H1 (cell line): Measurements from ENCODE around the gene GCK. TPM values are rescaled to one million over a fixed set of nuclear protein-coding genes. Genes with fewer than 3 reads are reported as not detected.

ENCODE experiments used
- CTCF ChIA-PET: fragments of 300-600 bp; sonication (Branson Sonifier 250); formaldehyde crosslinking; loops from one replicate; lab custom pipeline; 2021; ENCODE audit not compliant: partially characterized antibody; lab: Charles Lee
- POLR2A ChIA-PET: fragments of 300-600 bp; sonication (Branson Sonifier 250); formaldehyde crosslinking; loops from one replicate; lab custom pipeline; 2021; ENCODE audit warnings: inconsistent platforms; ENCODE audit not compliant: partially characterized antibody; lab: Charles Lee
- DNase-seq, 2 experiments: peaks; one replicate each; pipeline versions ENCODE4 v3.0.0 to v3.0.0-alpha.2; 2010 to 2022; ENCODE audit warnings: low spot score in 2 of 2, low read depth in 1 of 2, mixed read lengths in 1 of 2
- FAIRE-seq: peaks from 2 replicates; lab custom pipeline; 2011; peaks lifted over from hg19 to GRCh38; lab: Jason Lieb, UNC
- H2AFZ ChIP-seq: 2 replicates; pipeline ENCODE4 v1.8.1; 2012; ENCODE audit warnings: low read length, inconsistent platforms
- H2AK5ac ChIP-seq: 2 replicates; pipeline ENCODE4 v1.6.1; 2013; ENCODE audit warnings: low read depth, low read length
- H2BK120ac ChIP-seq: replicated peaks from 2 replicates; pipeline ENCODE3; 2013; ENCODE audit warnings: low read depth, low read length, inconsistent platforms
- H2BK12ac ChIP-seq: 2 replicates; pipeline ENCODE4 v1.6.1; 2013; ENCODE audit warnings: low read depth, low read length
- H2BK15ac ChIP-seq: 2 replicates; pipeline ENCODE4 v1.6.1; 2013; ENCODE audit warnings: low read length
- H2BK20ac ChIP-seq: 2 replicates; pipeline ENCODE4 v1.6.1; 2013; ENCODE audit warnings: low read length
- H2BK5ac ChIP-seq: 2 replicates; pipeline ENCODE4 v1.6.1; 2013; ENCODE audit warnings: low read depth, low read length
- H3K14ac ChIP-seq: 2 replicates; pipeline ENCODE4 v1.6.1; 2013; ENCODE audit warnings: inconsistent platforms; ENCODE audit not compliant: insufficient read length
- H3K18ac ChIP-seq: 2 replicates; pipeline ENCODE4 v1.6.1; 2013; ENCODE audit warnings: low read length; ENCODE audit errors: extremely low read depth
- H3K23ac ChIP-seq: 2 replicates; pipeline ENCODE4 v1.6.1; 2013; ENCODE audit warnings: inconsistent platforms; ENCODE audit not compliant: insufficient read length
- H3K23me2 ChIP-seq: 2 replicates; pipeline ENCODE4 v1.6.1; 2013; ENCODE audit warnings: low read depth, low read length
- H3K27ac ChIP-seq: 2 replicates; pipeline ENCODE4 v1.6.1; 2011; ENCODE audit warnings: low read depth, low read length, inconsistent platforms
- H3K27me3 ChIP-seq, 4 experiments: replicated peaks in 1 of 4; 1 replicate in 1 of 4; 2 replicates in 3 of 4; pipeline versions ENCODE4 v1.6.1 to v1.8.1; 2011 to 2013; ENCODE audit warnings: low read length in 3 of 4, mild to moderate bottlenecking in 3 of 4, inconsistent platforms in 2 of 4, mixed read lengths in 2 of 4, moderate library complexity in 1 of 4; ENCODE audit not compliant: control insufficient read depth in 3 of 4, insufficient read depth in 3 of 4; ENCODE audit errors: extremely low read depth in 1 of 4
- H3K36me3 ChIP-seq, 4 experiments: 2 replicates each; pipeline versions ENCODE4 v1.6.1 to v1.8.1; 2011 to 2013; ENCODE audit warnings: mild to moderate bottlenecking in 4 of 4, low read length in 3 of 4, moderate library complexity in 2 of 4, control low read depth in 1 of 4, inconsistent platforms in 1 of 4; ENCODE audit not compliant: insufficient read depth in 4 of 4, control insufficient read depth in 2 of 4
- H3K4ac ChIP-seq: replicated peaks from 2 replicates; pipeline ENCODE3; 2013; ENCODE audit warnings: low read length, low read depth, mixed read lengths, inconsistent platforms; ENCODE audit not compliant: insufficient read length
- H3K4me1 ChIP-seq, 4 experiments: replicated peaks in 1 of 4; 1 replicate in 1 of 4; 2 replicates in 3 of 4; pipeline versions ENCODE4 v1.6.1 to v1.8.1; 2011 to 2013; ENCODE audit warnings: low read length in 3 of 4, inconsistent platforms in 2 of 4, mixed read lengths in 1 of 4; ENCODE audit not compliant: insufficient read depth in 4 of 4, control insufficient read depth in 3 of 4
- H3K4me2 ChIP-seq, 2 experiments: 2 replicates each; pipeline versions ENCODE4 v1.6.1 to v1.8.1; 2011 to 2013; ENCODE audit warnings: low read depth in 2 of 2, low read length in 2 of 2, control low read depth in 1 of 2, inconsistent platforms in 1 of 2, mild to moderate bottlenecking in 1 of 2; ENCODE audit not compliant: insufficient read depth in 1 of 2
- H3K4me3 ChIP-seq, 4 experiments: fragments of 200-600, 300-600 bp in 1 of 4; sonication (generic), shearing (Covaris generic), sonication (Bioruptor Twin) in 1 of 4; 2 replicates each; pipeline versions ENCODE4 v1.5.1 to v1.8.1; 2011 to 2016; ENCODE audit warnings: low read length in 4 of 4, low read depth in 3 of 4, control low read depth in 2 of 4, inconsistent platforms in 2 of 4, mild to moderate bottlenecking in 2 of 4, mixed read lengths in 1 of 4, moderate library complexity in 1 of 4; ENCODE audit not compliant: insufficient read depth in 2 of 4; ENCODE audit errors: extremely low read depth in 1 of 4
- H3K56ac ChIP-seq: replicated peaks from 2 replicates; pipeline ENCODE3; 2013; ENCODE audit warnings: low read depth, mild to moderate bottlenecking, mixed read lengths, low read length, inconsistent platforms; ENCODE audit not compliant: insufficient read length
- H3K79me1 ChIP-seq: 2 replicates; pipeline ENCODE4 v1.6.1; 2013; ENCODE audit warnings: low read depth, low read length, control low read depth
- H3K79me2 ChIP-seq, 2 experiments: 2 replicates each; pipeline versions ENCODE4 v1.6.1 to v1.8.1; 2012 to 2013; ENCODE audit warnings: low read length in 2 of 2, mild to moderate bottlenecking in 2 of 2, inconsistent platforms in 1 of 2; ENCODE audit not compliant: insufficient read depth in 2 of 2, control insufficient read depth in 1 of 2
- H3K9ac ChIP-seq, 4 experiments: replicated peaks in 1 of 4; 1 replicate in 1 of 4; 2 replicates in 3 of 4; pipeline versions ENCODE4 v1.6.1 to v1.8.1; 2011 to 2013; ENCODE audit warnings: low read depth in 3 of 4, low read length in 3 of 4, control low read depth in 2 of 4, mild to moderate bottlenecking in 2 of 4, moderate library complexity in 2 of 4, inconsistent platforms in 1 of 4; ENCODE audit errors: extremely low read depth in 1 of 4
- H3K9me3 ChIP-seq, 2 experiments: 2 replicates each; pipeline versions ENCODE4 v1.6.1 to v1.8.1; 2012 to 2013; ENCODE audit warnings: mild to moderate bottlenecking in 2 of 2, moderate library complexity in 2 of 2, control low read depth in 1 of 2, inconsistent platforms in 1 of 2, low read depth in 1 of 2, low read length in 1 of 2, mixed read lengths in 1 of 2; ENCODE audit not compliant: insufficient read depth in 2 of 2
- H4K20me1 ChIP-seq, 2 experiments: replicated peaks in 1 of 2; 2 replicates each; pipeline versions ENCODE3 to v1.8.1; 2011 to 2013; ENCODE audit warnings: inconsistent platforms in 2 of 2, low read length in 2 of 2, mild to moderate bottlenecking in 1 of 2; ENCODE audit not compliant: insufficient read depth in 2 of 2, control insufficient read depth in 1 of 2
- H4K5ac ChIP-seq: 2 replicates; pipeline ENCODE4 v1.6.1; 2013; ENCODE audit warnings: low read length, low read depth, mixed read lengths, inconsistent platforms; ENCODE audit not compliant: insufficient read length
- H4K8ac ChIP-seq: 2 replicates; pipeline ENCODE4 v1.8.0; 2013; ENCODE audit warnings: mild to moderate bottlenecking, moderate library complexity, low read length, inconsistent platforms; ENCODE audit not compliant: insufficient read depth; ENCODE audit errors: extremely low read depth
- H4K91ac ChIP-seq: replicated peaks from 2 replicates; pipeline ENCODE3; 2013; ENCODE audit warnings: low read length, mixed read lengths, inconsistent platforms; ENCODE audit not compliant: insufficient read length
- HDAC2 ChIP-seq, 2 experiments: fragments of 300-600 bp in 1 of 2; sonication (generic) in 1 of 2; IDR thresholded peaks; 2 replicates each; pipeline ENCODE4 v1.6.1; 2011 to 2012; ENCODE audit warnings: low read depth in 2 of 2, low read length in 2 of 2, mild to moderate bottlenecking in 2 of 2, moderate library complexity in 2 of 2, borderline replicate concordance in 1 of 2, inconsistent platforms in 1 of 2
- HDAC6 ChIP-seq: IDR thresholded peaks from one replicate; pipeline ENCODE4 v1.7.1; 2012; ENCODE audit warnings: low read depth, mild to moderate bottlenecking, inconsistent platforms, low read length, moderate library complexity
- KDM5A ChIP-seq: fragments of 200-600 bp; IDR thresholded peaks from 2 replicates; pipeline ENCODE4 v1.7.1; 2012; ENCODE audit warnings: mild to moderate bottlenecking, low read length, inconsistent platforms, mixed read lengths
- MAFK ChIP-seq: IDR thresholded peaks from 2 replicates; pipeline ENCODE4 v1.6.1; 2012; ENCODE audit warnings: low read depth, mild to moderate bottlenecking, improper control_type of control experiment, low read length
- RXRA ChIP-seq: IDR thresholded peaks from 2 replicates; pipeline ENCODE4 v1.6.1; 2011; ENCODE audit warnings: low read depth, mild to moderate bottlenecking, low read length, moderate library complexity; ENCODE audit not compliant: insufficient read depth
- SP2 ChIP-seq: IDR thresholded peaks from 2 replicates; pipeline ENCODE4 v1.6.1; 2012; ENCODE audit warnings: mild to moderate bottlenecking, low read length, inconsistent platforms
- TAF1 ChIP-seq: IDR thresholded peaks from 2 replicates; pipeline ENCODE4 v1.6.1; 2011; ENCODE audit warnings: mild to moderate bottlenecking, low read depth, low read length
- TCF12 ChIP-seq: IDR thresholded peaks from 2 replicates; pipeline ENCODE4 v1.6.1; 2011; ENCODE audit warnings: low read depth, mild to moderate bottlenecking, low read length
- ZNF274 ChIP-seq: IDR thresholded peaks from 2 replicates; pipeline ENCODE4 v1.7.0; 2012; ENCODE audit warnings: low read length, borderline replicate concordance; ENCODE audit errors: extremely low read depth
- WGBS, 2 experiments: shearing (Covaris generic) in 1 of 2; methylation state at CpG; one replicate each; pipeline versions ENCODE4 v1.1.6 to v1.1.7; 2013 to 2015; ENCODE audit warnings: low lambda C conversion rate in 2 of 2, mixed read lengths in 2 of 2, inconsistent platforms in 1 of 2, low coverage in 1 of 2, missing lambda C conversion rate in 1 of 2; ENCODE audit not compliant: insufficient replicate concordance in 2 of 2, insufficient coverage in 1 of 2, insufficient read length in 1 of 2; ENCODE audit errors: extremely low coverage in 1 of 2, missing lambda C conversion rate in 1 of 2; 5-methylcytosine and 5-hydroxymethylcytosine counted together
- polyA plus RNA-seq, 7 experiments: library from polyadenylated mRNA; depleted of rRNA in 3 of 7; stranded (reverse) in 5 of 7; unstranded in 2 of 7; fragments of >200 nt in 5 of 7; fragments of 200-250 nt in 2 of 7; gene quantifications; 1 replicate in 5 of 7; 2 replicates in 1 of 7; 4 replicates in 1 of 7; pipeline versions ENCODE4 v1.2.1 to v1.2.3, GENCODE V29; 2011 to 2013; ENCODE audit warnings: missing spikeins in 2 of 7, mixed read lengths in 2 of 7
- total RNA-seq: library from RNA; stranded (reverse); fragmentation: NEBNext Ultra II Directional; extraction: Animal tissue kit (Norgen Biotek cat#: 25700); gene quantifications from 2 replicates; pipeline ENCODE4 v1.2.1, GENCODE V29; 2021
- TF ChIP-seq, protein P1 (sequence below): IDR thresholded peaks from 2 replicates; pipeline ENCODE4 v1.6.1; 2012; ENCODE audit warnings: inconsistent platforms

GCK gene
- total and polyA plus RNA-seq, 2 of the 8 experiments (the other 6 are each of a cell fraction or from before 2014, with no cell fraction given), result 2.4 to 4.9 TPM

DNA sequence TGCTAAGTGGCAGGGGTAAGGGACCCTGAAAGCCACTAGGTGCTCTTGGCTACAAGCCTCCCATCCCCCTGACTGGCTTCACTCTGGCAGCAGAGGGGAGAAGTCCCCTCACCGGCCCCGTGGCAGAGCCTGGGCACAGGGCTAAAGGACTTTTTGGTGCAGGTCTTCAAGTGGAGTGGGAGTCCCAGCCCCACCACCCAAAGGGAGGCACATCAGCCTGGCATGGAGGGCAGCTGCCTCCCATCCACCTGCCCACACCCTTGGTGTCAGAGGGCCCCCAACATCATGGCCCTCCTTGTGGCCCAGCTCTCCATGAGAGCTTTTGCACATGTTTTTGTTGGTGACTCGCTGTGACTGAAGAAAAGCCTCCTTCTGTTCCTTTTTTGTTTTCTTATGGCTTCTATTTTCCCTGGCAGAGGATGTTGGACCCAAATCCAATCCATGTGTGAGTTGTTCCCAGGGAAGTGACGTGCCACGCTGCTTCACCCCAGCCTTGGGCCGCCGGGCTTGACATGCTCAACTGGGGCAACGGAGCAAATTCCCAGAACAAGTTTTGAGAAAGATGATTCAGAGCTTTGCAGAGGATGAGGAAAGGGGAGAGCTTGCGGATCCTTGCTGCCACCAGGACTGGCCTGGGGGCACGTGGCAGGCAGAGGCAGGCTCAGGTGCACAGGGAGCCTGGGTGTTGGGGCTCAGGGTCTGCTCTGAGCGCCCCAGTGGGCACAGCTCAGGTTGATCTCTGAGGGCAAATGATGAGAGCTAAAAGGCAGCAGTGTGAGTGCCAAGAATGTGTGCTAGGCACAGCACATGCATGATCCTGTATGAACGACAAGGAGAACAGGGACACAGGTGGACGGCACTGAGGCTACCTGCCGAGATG lies 87.0 kb downstream of the GCK start:
- no peak overlapping the region for H4K5ac ChIP-seq
- no peak overlapping the region for H2AK5ac ChIP-seq
- H2BK20ac ChIP-seq, result no peak overlapping the region
- H3K79me2 ChIP-seq, result no peaks in the 10 kb centered on the region; a peak in 1 of 4 replicates
- no peaks in the 10 kb centered on the region for H3K9me3 ChIP-seq
- DNase-seq, result no peak
- 89% methylated on average over 13 of the region's 14 CpGs; no CpG with 5 or more reads in 1 of the 2 experiments for WGBS, 2 experiments
- H2BK120ac ChIP-seq, result no peak overlapping the region
- H3K36me3 ChIP-seq, result no peaks in the 10 kb centered on the region; a peak in 2 of 8 replicates
- H3K4me3 ChIP-seq, result no peak overlapping the region
- peaks cover 0 to 29% (median 16%) of the 10 kb centered on the region in 4 experiments; a peak in 6 of 7 replicates for H3K27me3 ChIP-seq
- H3K4me1 ChIP-seq, result peaks cover 0 to 12% (median 9%) of the 10 kb centered on the region in 4 experiments; a peak in 6 of 7 replicates
- H2BK5ac ChIP-seq, result no peak overlapping the region
- peak overlapping the region; percentile 17 for H4K91ac ChIP-seq
- no peak overlapping the region for H3K9ac ChIP-seq
- peak overlapping the region; percentile 81; the same call in 1 of the 2 replicates for H2BK15ac ChIP-seq
- no peak overlapping the region; a peak in 1 of 4 replicates for H3K4me2 ChIP-seq
- peaks cover 4% of the 10 kb centered on the region; the same call in 1 of the 2 replicates for H3K79me1 ChIP-seq
- H2BK12ac ChIP-seq, result no peak overlapping the region
- no peak overlapping the region for H3K56ac ChIP-seq
- ChIA-PET CTCF (interaction anchor here (0.8 to 2.7 kb wide), 8 partner anchors 9 to 113 kb away, joined by 3 to 13 read pairs (median 3); no protein-coding TSS in a partner anchor), POLR2A (interaction anchor here (0.9 to 2.8 kb wide), 3 partner anchors 10 to 34 kb away, joined by 3 to 8 read pairs (median 5); partner anchors contain the start of gene POLD2)
- H3K18ac ChIP-seq, result no peak overlapping the region
- no peak overlapping the region for H3K23ac ChIP-seq
- H4K8ac ChIP-seq, result peak overlapping the region; percentile 11
- H3K23me2 ChIP-seq, result peaks cover 15% of the 10 kb centered on the region
- H3K14ac ChIP-seq, result no peak overlapping the region
- no peak overlapping the region for H2AFZ ChIP-seq
- no peak overlapping the region for H3K4ac ChIP-seq
- FAIRE-seq, result no peak
- no peak overlapping the region for H3K27ac ChIP-seq
- H4K20me1 ChIP-seq, result peaks cover 2 to 3% of the 10 kb centered on the region in 2 experiments
- TF ChIP-seq MAFK, result no peak
- TF ChIP-seq, protein P1, sequence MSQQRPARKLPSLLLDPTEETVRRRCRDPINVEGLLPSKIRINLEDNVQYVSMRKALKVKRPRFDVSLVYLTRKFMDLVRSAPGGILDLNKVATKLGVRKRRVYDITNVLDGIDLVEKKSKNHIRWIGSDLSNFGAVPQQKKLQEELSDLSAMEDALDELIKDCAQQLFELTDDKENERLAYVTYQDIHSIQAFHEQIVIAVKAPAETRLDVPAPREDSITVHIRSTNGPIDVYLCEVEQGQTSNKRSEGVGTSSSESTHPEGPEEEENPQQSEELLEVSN, result no peak
- no peak for TF ChIP-seq KDM5A
- no peak for TF ChIP-seq TAF1
- TF ChIP-seq HDAC2 (IDR thresholded peaks at IDR 0.05; ENCODE audit: borderline replicate concordance in 1 of 2, low read depth in 2 of 2, low read length in 2 of 2), result no peak
- no peak for TF ChIP-seq TCF12
- no peak for TF ChIP-seq HDAC6
- TF ChIP-seq SP2, result no peak
- no peak for TF ChIP-seq RXRA
- TF ChIP-seq ZNF274, result no peak
